ENCODE data around the gene PLCL1. TPM values are rescaled to one million over a fixed set of nuclear protein-coding genes. Genes with fewer than 3 reads are reported as not detected.
"Not testable (repeated sequence)": the region's sequence is repeated elsewhere in the genome, so short reads cannot be mapped to it uniquely, and the experiment has no call there.

Gene PLCL1
- total RNA-seq, 2 donors from 2014 or later = 1.3 to 4.9 TPM

DNA sequence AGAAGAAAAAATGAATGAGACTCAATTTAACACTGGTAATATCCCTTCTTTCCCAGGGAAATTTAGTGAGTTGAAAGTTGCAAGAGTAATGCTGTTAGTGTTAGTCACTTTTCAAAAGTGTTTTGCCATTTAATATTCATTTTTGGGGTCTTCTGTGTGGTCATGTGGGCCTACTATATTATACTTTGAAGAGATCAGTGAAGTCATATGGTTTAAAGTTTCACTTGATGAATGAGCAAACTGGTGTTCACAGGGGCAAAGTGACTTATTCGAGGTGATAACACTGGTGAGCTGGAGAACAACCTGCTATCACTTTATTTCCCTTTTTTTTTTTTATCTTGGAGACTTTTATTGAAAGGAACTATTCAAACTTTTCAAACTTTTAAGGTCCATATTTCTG, 196.0 kb downstream of the PLCL1 start:
- H3K9me3 Mint-ChIP-seq = peaks cover 0 to 4% of the 10 kb centered on the region in 2 donors
- ATAC-seq (peak; percentile 36 to 52), DNase-seq (ENCODE audit: low spot score in 2 of 2) (no peak)
- peaks cover 6 to 22% of the 10 kb centered on the region in 2 donors for H3K36me3 Mint-ChIP-seq
- no peak overlapping the region for H3K27ac Mint-ChIP-seq

DNA sequence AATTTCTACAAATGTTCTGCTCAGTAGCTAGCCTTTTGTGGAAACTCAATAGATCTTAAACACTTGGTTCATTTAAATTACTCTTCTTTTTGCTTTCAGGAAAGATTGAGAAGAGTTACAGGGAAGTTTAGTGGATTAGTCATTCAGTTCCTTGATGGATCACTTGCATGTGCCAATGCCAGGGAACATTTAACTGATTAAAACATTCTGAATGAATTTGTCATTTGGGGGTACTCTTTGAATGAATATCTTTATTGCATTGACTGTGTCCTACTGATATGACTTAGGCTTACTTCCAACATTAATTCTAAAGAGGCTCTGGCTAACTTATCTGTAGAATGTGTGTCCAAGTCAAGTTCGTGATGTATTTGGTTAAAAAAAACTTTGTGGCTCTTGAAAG, 199.8 kb downstream of the PLCL1 start:
- ATAC-seq (peak; percentile 57 to 58), DNase-seq (ENCODE audit: low spot score in 2 of 2) (no peak)
- Mint-ChIP-seq H3K27ac (peak overlapping the region; percentile 72 to 88), H3K9me3 (peaks cover 7 to 13% of the 10 kb centered on the region in 2 donors), H3K36me3 (peaks cover 13 to 29% of the 10 kb centered on the region in 2 donors)

DNA sequence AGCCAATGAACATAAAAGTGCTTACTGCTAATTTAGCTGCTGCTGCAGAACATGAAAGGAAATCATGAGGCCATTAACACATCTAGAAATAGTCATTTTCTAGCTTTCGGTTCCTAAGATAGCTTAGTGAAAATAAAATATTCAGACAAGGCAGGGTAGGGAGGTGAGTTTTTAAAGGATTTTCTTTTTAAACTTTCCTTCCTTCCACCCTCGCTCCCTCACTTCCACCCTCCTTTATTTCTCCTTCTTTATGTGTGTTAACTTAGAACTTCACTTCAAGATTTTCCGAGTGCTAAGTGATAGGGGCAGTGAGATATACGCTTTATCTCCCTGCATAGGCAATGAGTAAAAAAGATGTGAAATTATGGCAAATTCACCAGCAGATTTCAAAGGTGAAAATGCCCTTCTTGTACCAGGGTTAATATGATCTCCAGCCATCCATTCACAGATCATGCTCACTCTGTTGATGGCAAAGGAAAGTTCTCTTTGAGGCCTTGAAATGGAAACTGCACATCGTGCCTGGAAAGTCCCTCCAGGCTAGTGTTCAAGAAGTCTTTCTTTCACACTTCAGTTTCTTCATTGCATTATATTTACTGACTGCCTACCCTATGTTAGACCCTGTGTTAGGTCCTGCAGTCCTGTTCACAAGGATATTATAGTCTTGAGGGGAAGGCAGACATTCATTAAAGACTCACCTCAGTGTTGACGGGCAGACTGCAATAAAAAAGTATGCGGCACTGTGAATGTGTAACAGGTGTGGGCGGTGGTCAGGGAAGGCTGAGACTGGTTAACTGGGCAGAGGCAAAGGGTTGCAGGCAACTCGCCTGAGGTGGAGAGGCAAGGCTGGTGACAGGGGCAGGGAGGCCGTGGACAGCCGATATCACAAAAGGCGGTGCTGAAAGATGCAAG, 200.8 kb downstream of the PLCL1 start:
- ATAC-seq (peak; percentile 70 to 74), DNase-seq (ENCODE audit: low spot score in 2 of 2) (peak in 1 of 2 donors; percentile 27)
- peaks cover 9 to 13% of the 10 kb centered on the region in 2 donors for H3K9me3 Mint-ChIP-seq
- H3K27ac Mint-ChIP-seq = peak overlapping the region; percentile 86 to 88
- H3K36me3 Mint-ChIP-seq = peaks cover 18 to 38% of the 10 kb centered on the region in 2 donors

DNA sequence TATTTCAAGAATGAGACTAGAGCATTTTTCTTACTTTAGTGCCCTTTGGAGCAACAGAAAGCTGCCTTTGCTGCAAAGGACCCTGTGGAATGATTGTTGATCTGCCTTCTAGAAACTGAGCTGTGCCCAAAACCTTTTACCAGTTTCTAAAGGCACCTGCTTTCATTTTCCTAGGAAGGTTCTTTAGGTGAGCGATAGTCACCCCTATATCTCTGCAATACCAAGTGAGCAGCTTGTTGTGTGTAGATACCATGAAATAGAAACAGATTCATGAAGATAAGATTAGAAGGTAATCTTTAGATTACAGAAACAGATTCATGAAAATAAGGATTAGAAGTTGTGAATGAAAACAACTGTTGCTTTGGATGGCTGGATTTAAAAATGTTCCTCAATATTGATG, 202.3 kb downstream of the PLCL1 start:
- ATAC-seq = no peak
- peaks cover 25% of the 10 kb centered on the region in 2 donors for H3K9me3 Mint-ChIP-seq
- H3K27ac Mint-ChIP-seq = no peak overlapping the region

DNA sequence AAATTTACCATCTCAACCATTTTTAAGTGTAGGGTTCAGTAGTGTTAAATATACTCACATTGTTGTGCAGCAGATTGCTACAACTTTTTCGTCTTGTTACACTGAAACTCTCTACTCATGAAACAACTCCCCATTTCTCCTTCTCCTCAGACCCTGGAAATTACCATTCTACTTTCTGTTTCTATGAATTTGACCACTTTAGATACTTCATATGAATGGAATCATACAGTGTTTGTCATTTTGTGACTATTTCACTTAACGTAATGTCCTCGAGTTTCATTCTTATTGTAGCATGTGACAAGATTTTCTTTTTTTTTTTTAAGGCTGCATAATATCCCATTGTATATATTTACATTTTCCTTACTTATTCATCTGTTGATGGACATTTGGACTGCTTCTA, 203.8 kb downstream of the PLCL1 start:
- peak overlapping the region in 1 of 2 donors; percentile 26 for H3K27ac Mint-ChIP-seq

More for the DNA sequence above, 202.3 kb downstream of the PLCL1 start:
- DNase-seq (ENCODE audit: low spot score in 2 of 2) = no peak
- peaks cover 21 to 39% of the 10 kb centered on the region in 2 donors for H3K36me3 Mint-ChIP-seq

DNA sequence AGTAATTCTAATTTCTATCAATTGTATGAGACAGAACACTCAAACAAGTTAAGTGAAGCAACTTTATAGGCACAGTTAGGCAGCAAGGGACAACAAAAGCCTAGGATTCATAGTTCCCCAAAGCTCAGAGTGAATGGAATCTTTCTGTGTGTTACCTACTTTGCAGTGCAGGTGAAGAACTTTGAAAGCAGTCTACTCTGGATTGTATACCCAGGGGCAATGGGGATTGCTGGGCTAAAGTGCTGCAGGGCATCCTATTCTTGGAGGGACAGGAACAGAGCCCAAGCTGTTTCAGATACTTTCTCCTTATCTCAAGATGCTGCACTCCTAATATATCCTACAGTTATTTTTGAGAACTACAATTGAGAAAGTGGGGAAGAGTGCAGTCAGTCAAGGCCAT, 207.6 kb downstream of the PLCL1 start:
- Mint-ChIP-seq H3K36me3 (peaks cover 17 to 46% of the 10 kb centered on the region in 2 donors), H3K9me3 (peaks cover 26 to 27% of the 10 kb centered on the region in 2 donors), H3K27ac (no peak overlapping the region)
- ATAC-seq = no peak
- no peak for DNase-seq (ENCODE audit: low spot score in 2 of 2)

More for the DNA sequence above, 203.8 kb downstream of the PLCL1 start:
- Mint-ChIP-seq H3K36me3 (peaks cover 20 to 46% of the 10 kb centered on the region in 2 donors), H3K9me3 (peaks cover 26 to 27% of the 10 kb centered on the region in 2 donors)
- ATAC-seq = peak; percentile 52 to 67
- no peak for DNase-seq (ENCODE audit: low spot score in 2 of 2)

DNA sequence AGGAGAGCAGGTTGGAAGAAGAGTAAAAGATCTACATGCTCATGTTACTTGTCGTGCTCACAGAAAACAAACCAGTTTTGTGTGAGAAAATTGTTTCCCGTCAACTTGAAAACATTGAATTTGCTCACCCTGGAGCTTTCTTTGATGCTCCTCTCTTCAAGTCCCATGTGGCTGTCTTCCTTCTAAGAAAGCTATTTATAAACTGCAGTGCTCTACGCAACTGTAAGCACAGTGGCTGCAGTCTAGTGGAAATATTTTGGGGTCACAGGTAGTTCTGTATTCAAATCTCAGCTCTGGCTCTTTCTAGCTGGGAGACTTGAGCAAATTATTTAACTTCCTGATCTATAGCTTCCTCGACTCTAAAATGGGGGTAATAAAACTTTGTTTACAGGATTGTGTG, 211.8 kb downstream of the PLCL1 start:
- Mint-ChIP-seq H3K9me3 (peaks cover 16 to 18% of the 10 kb centered on the region in 2 donors), H3K36me3 (peaks cover 0 to 33% of the 10 kb centered on the region in 2 donors), H3K27ac (peak overlapping the region in 1 of 2 donors; percentile 21)
- DNase-seq (ENCODE audit: low spot score in 2 of 2) (no peak), ATAC-seq (no peak)

DNA sequence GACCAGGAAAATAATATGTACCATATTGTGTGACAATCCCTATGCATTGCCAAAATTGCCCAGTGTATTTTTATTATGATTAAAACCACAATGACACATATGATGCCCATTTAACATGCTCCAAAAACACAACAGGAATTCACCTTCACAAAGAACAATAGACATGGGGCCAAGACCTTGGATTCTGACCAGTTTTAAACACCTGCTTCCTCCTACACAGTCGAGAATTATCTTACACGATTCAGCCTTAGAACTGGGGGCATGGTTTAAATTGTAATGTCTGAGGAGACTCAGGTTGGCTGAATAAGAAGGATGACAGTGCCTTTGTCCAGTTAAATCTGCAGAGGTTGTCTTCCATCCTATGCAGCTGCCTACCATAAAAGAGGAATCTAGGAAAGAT, 212.7 kb downstream of the PLCL1 start:
- ATAC-seq (no peak), DNase-seq (ENCODE audit: low spot score in 2 of 2) (no peak)
- H3K9me3 Mint-ChIP-seq = peaks cover 11 to 15% of the 10 kb centered on the region in 2 donors
- H3K36me3 Mint-ChIP-seq = peaks cover 0 to 30% of the 10 kb centered on the region in 2 donors
- no peak overlapping the region for H3K27ac Mint-ChIP-seq

DNA sequence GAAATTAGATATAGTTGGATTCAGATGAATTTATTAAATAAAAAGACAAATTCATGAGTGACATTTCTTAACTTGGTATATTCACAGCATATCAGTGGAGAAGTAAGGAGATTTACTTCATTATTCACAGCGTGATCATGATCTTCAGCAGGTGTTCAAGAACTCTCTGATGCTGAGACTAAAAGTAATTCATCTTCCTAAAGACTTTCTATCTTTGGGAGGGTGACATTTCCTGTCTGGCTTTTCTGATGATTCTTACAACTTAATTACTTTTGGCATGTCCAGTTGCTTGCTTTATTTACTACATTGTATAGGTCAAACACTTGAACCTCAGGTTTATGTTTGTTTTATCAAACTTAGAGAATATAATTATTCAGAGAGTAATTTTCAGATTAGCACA, 224.6 kb downstream of the PLCL1 start:
- no peaks in the 10 kb centered on the region for H3K9me3 Mint-ChIP-seq
- ATAC-seq = no peak
- H3K27ac Mint-ChIP-seq = no peak overlapping the region
- DNase-seq (ENCODE audit: low spot score in 2 of 2) = no peak
- H3K36me3 Mint-ChIP-seq = no peaks in the 10 kb centered on the region

DNA sequence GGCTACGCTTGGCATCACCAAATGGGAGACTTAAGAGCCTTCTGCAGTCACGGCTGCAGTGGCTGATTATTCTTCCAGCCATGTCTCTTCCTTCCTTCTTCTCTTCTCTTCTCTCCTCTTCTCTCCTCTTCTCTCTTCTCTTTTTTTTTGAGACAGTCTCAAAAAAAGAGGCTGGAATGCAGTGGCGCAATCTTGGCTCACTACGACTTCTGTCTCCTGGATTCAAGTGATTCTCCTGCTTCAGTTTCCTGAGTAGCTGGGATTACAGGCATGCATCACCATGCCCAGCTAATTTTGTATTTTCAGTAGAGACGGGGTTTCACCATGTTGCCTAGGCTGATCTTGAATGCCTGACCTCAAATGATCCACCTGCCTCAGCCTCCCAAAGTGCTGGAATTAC, 225.2 kb downstream of the PLCL1 start:
- ATAC-seq, H3K27ac Mint-ChIP-seq: not testable (repeated sequence)

DNA sequence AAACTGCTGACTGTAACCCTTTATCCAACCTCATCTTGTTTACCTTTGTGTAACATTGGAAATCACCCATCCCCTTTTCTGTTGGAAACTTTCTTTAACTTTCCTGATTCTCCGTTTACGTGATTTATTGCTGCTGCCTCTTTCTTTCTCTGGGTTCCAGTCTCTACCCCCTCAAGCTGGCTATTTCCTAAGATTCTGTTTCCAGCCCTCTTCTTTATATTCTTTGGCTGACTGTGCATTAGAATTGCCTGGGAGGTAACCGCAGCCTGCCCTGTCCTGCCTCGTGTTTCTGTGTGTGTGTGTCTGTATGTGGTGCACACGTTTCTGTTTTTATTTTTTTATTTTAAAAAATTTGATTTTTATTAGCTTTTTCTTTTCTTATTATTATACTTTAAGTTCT, 229.2 kb downstream of the PLCL1 start:
- Mint-ChIP-seq H3K36me3 (no peaks in the 10 kb centered on the region), H3K9me3 (peaks cover 0 to 5% of the 10 kb centered on the region in 2 donors), H3K27ac (no peak overlapping the region)
- ATAC-seq = no peak
- DNase-seq (ENCODE audit: low spot score in 2 of 2) = no peak

More for the DNA sequence above, 225.2 kb downstream of the PLCL1 start:
- H3K9me3 Mint-ChIP-seq; DNase-seq (ENCODE audit: low spot score in 2 of 2); H3K36me3 Mint-ChIP-seq: not testable (repeated sequence)

DNA sequence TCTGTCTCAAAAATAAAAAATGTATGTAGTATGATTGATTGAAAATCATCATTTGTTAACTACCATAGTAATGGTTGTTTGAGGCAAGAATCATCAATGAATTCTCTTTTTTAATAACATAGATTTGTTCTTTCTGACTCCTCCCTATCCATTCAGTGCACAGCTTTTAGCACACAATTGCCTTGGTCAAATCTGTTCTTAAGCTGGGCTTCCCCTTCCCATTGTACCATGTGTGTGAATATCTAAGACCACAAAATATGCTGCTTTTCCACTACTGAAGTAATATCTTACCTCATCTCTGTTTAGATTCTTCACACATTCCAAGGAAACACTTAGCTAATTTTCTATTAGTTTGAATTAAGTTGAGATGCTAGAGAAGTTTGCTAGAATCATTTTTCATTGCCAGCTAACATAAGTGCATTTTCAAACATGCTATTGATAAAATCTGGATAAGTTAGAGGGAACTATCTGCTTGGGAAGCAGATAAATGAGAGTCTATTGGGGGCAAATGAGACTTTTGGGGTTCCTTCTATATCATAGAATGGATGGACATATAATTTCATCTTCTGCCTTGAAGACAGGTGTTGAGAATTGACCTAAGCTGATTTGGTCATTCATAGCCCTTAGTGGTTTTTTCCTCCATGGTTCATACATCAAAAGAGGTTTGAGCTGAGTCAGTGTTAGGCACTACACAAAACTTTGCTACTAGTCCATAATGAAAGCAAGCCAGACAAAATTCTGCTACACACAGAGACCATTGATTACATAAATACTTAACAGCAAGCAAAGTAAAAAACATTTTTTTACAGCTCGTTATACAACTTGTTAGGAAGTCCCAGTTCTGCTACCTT, 231.9 kb downstream of the PLCL1 start:
- H3K36me3 Mint-ChIP-seq = peaks cover 0 to 6% of the 10 kb centered on the region in 2 donors
- no peak for DNase-seq (ENCODE audit: low spot score in 2 of 2)
- H3K27ac Mint-ChIP-seq = no peak overlapping the region
- H3K9me3 Mint-ChIP-seq = peaks cover 0 to 5% of the 10 kb centered on the region in 2 donors
- peak; percentile 40 to 65 for ATAC-seq

DNA sequence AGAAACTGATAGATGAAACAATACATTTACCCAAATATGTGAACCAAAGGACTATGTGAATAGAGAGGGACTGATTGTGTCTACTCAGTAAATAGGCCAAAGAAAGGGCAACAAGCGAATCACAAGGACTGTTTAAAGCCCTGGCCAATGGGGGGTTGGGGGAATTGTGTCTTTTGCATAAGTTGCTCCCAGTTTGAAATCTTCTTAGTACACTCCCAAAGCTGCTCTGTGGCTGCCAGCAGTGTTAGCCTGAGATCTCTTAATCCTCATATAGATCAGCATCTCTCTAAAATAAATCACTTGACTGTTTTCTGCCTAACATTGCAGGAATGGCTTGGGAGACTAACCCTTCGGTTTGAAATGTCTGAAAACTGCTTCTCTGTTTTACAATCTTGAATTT, 236.4 kb downstream of the PLCL1 start:
- ATAC-seq (no peak), DNase-seq (ENCODE audit: low spot score in 2 of 2) (no peak)
- peaks cover 0 to 4% of the 10 kb centered on the region in 2 donors for H3K9me3 Mint-ChIP-seq
- peaks cover 0 to 6% of the 10 kb centered on the region in 2 donors for H3K36me3 Mint-ChIP-seq
- H3K27ac Mint-ChIP-seq = no peak overlapping the region

DNA sequence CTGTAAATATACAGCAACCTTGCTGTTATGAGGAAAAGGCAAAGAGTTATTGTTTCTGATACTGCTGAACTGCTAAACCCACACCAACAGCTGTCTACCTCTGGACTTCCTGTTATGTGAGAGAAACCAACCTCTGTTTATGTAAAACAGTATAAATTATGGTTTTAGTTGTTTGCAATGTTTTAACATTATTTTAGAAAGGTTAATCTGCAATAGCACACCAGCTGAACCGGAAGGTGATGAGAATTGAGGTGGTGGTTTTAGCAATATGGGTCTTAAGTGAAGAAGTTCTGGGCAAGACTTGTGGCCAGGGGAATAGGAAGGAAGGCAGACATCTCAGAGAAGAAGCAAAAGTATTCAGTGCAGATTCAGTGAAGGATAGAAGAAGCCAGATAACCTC, 237.8 kb downstream of the PLCL1 start:
- H3K36me3 Mint-ChIP-seq = peaks cover 0 to 12% of the 10 kb centered on the region in 2 donors
- DNase-seq (ENCODE audit: low spot score in 2 of 2) = no peak
- H3K9me3 Mint-ChIP-seq = peaks cover 3 to 9% of the 10 kb centered on the region in 2 donors
- no peak overlapping the region for H3K27ac Mint-ChIP-seq
- ATAC-seq = no peak

DNA sequence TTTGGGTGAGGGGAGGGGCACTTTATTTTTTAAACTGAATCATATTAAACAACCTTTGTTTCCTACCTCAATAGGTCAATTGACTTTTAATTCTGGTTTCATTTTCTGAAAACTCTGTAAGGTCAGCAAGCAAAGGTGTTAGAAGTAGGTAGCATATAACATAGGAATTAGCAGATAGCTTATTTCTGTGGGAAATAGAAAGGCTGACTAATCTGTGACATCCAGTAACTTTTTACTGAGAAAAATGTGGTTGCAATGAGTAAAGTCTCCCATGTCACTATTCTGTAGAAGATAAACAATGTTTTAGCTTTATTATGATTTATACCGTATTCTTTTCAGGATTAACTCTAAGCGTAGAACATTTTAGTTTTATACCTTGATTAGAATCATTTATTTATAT, 240.4 kb downstream of the PLCL1 start:
- DNase-seq (ENCODE audit: low spot score in 2 of 2) = no peak
- H3K9me3 Mint-ChIP-seq = peaks cover 14 to 18% of the 10 kb centered on the region in 2 donors
- peak overlapping the region in 1 of 2 donors; percentile 83 for H3K27ac Mint-ChIP-seq
- peaks cover 0 to 23% of the 10 kb centered on the region in 2 donors for H3K36me3 Mint-ChIP-seq
- ATAC-seq = peak; percentile 90 to 94

DNA sequence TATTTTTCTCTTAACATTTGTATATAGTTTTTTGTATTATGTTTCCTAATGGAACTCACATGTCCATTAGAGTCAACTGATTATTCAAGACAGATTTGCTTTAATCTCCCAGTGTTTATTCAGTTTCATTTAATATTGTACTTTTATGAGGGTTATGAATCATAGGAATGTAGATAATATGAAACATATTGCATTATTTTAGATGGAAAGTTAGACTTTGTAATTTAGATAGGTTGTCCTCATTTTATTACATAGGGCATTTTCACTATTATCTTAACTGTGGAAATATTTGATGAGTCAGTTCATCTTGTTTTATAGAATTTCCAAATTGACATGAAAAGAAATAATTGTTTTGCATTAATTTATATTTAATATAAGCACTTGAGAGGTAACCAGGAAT, 240.8 kb downstream of the PLCL1 start:
- Mint-ChIP-seq H3K9me3 (peaks cover 14 to 18% of the 10 kb centered on the region in 2 donors), H3K36me3 (peaks cover 0 to 18% of the 10 kb centered on the region in 2 donors), H3K27ac (no peak overlapping the region)
- no peak for DNase-seq (ENCODE audit: low spot score in 2 of 2)
- ATAC-seq = no peak

DNA sequence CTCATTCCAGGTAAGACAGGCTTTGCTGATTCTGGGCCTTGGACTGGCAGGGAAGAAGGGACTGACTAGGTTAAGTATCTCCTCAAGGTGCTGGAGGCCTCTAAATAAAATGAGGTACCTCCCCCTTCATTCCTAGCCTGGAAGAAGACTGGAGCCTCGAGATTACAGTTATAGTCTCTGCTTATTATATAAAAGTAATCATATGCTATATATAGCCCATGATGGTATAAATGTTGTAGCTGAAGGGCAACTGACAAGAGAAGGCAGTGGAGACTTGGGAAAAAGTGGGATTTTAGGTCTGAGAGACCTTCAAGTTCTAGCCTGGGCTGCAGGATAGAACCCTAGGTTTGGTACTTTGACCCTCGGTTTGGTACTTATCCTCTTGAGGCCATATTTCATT, 248.3 kb downstream of the PLCL1 start:
- no peak for DNase-seq (ENCODE audit: low spot score in 2 of 2)
- Mint-ChIP-seq H3K9me3 (peaks cover 5 to 6% of the 10 kb centered on the region in 2 donors), H3K27ac (no peak overlapping the region), H3K36me3 (peaks cover 0 to 7% of the 10 kb centered on the region in 2 donors)
- no peak for ATAC-seq
